Measurements from ENCODE around the gene SRCAP.

Gene SRCAP

DNA sequence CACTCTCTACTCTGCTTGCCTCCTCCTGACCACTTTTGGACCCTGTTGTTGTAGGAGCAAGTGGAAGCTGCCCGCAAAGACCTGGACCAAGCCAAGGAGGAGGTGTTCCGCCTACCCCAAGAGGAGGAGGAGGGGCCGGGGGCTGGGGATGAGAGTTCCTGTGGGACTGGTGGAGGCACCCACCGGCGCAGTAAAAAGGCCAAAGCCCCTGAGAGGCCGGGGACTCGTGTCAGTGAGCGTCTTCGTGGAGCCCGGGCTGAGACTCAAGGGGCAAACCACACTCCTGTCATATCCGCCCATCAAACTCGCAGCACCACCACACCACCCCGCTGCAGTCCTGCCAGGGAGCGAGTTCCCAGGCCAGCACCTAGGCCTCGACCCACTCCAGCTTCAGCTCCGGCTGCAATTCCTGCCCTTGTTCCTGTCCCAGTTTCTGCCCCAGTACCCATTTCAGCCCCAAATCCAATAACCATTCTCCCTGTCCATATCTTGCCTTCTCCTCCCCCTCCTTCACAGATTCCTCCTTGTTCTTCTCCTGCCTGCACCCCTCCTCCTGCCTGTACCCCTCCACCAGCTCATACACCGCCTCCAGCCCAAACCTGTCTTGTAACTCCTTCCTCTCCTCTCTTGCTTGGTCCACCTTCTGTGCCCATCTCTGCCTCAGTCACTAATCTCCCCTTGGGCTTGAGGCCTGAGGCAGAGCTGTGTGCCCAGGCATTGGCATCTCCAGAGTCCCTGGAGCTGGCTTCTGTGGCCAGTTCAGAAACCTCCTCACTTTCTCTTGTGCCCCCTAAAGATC lies 38.2 kb downstream of the SRCAP start:
- DNase-seq (ENCODE audit: low spot score) = no peak

DNA sequence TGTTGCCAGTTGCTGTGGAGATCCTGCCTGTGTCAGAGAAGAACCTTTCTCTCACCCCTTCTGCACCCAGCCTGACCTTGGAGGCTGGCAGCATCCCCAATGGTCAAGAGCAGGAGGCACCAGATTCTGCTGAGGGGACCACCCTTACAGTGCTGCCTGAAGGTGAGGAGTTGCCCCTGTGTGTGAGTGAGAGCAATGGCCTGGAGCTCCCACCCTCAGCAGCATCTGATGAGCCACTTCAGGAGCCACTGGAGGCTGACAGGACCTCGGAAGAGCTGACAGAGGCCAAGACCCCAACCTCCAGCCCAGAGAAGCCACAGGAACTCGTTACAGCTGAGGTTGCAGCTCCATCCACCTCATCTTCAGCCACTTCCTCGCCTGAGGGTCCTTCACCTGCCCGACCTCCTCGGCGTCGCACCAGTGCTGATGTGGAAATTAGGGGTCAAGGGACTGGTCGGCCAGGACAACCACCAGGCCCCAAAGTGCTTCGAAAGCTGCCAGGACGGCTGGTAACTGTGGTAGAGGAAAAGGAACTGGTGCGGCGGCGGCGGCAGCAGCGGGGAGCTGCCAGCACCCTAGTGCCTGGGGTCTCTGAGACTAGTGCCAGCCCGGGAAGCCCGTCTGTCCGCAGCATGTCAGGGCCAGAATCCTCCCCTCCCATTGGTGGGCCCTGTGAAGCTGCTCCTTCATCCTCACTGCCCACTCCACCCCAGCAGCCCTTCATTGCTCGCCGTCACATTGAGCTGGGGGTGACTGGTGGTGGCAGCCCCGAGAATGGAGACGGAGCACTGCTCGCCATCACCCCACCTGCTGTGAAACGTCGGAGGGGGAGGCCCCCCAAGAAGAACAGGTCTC lies 39.0 kb downstream of the SRCAP start:
- no peak for DNase-seq (ENCODE audit: low spot score)

DNA sequence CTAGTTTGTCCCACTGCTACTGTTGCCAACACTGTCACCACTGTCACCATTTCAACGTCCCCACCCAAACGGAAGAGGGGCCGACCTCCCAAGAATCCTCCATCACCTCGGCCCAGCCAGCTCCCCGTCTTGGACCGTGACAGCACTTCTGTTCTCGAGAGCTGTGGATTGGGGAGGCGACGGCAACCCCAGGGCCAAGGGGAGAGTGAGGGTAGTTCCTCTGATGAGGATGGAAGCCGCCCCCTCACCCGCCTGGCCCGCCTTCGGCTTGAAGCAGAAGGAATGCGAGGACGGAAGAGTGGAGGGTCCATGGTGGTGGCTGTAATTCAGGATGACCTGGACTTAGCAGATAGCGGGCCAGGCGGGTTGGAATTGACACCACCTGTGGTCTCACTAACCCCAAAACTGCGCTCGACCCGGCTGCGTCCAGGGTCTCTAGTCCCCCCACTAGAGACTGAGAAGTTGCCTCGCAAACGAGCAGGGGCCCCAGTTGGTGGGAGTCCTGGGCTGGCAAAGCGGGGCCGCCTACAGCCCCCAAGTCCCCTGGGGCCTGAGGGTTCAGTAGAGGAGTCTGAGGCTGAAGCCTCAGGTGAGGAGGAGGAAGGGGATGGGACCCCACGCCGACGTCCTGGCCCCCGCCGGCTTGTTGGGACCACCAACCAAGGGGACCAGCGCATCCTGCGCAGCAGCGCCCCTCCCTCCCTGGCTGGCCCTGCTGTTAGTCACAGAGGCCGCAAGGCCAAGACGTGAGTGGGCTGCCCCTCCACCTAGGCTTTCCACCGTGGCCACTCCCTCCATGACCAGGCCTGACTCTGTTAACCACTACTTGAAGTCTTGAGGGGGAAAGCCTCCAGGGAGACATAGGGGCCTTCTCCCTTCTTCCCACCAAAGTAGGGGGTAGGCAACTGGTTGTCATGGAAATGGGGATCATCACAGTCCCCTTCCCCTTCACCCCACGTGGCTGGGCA lies 40.3 kb downstream of the SRCAP start:
- DNase-seq (ENCODE audit: low spot score) = no peak

DNA sequence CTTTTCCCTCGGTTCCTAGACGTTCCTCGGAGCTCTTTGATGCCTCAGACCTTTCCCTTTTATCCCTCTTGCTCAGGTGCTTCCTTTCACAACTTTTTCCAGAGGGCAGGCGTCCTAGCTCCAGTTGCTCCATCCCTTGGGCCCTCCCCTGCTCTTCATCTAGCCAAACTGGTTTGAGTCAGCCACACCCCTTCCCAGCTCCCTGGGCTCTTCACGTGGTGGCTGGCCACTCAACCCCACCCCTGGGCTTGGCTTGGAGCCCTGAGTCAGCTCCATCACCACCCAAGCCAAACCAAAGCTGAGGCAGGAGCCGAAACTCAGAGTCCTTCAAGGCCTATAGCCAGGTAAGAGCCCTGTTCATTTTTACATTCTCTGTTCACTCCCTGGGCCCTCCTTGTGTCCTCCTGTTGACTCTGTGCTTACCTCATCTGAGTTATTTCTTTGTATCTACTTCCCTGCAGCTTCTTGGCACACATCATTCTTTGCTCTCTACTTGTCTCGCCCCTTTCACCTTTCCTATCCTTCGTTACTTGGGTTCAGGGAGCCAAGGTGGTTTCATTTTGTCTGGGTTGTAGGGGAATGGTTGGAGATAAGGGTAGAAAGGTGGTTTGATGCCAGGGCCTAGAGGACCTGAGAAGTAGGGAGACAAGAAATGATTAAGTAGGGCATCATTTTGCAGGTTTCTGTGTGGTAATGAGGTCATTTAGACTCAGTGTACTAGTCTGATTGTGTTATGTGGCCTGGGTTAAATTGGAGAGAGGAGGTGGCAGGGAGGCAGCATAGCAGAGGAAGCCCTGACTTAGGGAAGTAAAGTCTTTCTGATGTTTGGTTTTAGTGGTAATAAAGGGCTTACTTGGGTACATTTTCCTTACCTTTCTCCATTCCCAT lies 41.6 kb downstream of the SRCAP start:
- no peak for DNase-seq (ENCODE audit: low spot score)

DNA sequence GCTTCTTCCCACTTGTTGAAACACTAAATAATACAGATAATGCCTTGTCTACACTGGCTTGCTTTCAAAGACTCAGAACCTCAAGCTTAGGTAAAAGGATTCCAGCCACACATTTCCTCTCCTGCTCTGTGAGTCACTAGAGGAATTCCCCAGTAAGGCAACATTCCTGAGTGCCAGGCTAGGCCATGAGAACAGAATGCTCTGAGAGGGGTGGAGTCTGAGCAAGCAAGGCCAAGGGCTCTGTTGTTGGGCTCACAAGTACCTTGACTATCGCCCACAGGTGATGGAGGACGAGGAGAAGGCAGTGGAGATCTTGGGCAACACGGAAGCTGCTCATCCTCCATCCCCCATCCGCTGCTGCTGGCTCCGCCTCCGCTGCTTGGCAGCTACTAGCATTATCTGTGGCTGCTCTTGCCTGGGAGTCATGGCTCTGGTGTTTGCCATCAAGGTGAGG lies 42.5 kb downstream of the SRCAP start:
- DNase-seq (ENCODE audit: low spot score) = no peak

- DNase-seq (ENCODE audit: low spot score) = no peak
These were observed 44.7 kb downstream of the SRCAP start for GRCh38 chr16:30743716-30744115.

GRCh38 chr16:30744183-30744582 lies 45.2 kb downstream of the SRCAP start:
- DNase-seq (ENCODE audit: low spot score) = no peak

DNA sequence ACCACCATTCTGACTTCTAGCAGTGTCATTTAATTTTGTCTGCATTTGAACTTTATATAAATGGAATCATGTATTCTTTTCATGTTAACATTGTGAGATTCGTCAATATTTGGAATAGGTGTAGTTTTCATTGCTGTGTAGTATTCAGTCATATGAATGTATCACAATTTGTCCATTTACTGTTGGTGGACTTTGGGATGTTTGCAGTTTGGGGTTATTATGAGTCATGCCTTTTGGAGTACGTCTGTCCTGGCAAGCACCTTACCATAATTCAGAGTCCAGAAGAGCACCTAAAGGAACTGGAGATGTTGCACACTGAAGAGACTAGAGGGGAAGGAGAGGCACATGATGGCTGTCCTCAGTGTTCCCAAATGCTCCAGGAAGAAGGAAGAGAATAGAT lies 46.1 kb downstream of the SRCAP start:
- DNase-seq (ENCODE audit: low spot score) = no peak

- no peak for DNase-seq (ENCODE audit: low spot score)
These were observed 47.7 kb downstream of the SRCAP start for GRCh38 chr16:30746638-30747175.

- DNase-seq (ENCODE audit: low spot score) = no peak
These were observed 48.4 kb downstream of the SRCAP start for GRCh38 chr16:30747331-30747730.

- DNase-seq (ENCODE audit: low spot score) = peak; percentile 96
These were observed 49.0 kb downstream of the SRCAP start, which contains the start of gene PHKG2 for GRCh38 chr16:30747799-30748633. Gene PHKG2, plus strand, starts transcription at chr16:30748425. Its CDS starts 396 bp downstream, at chr16:30748821.

DNA sequence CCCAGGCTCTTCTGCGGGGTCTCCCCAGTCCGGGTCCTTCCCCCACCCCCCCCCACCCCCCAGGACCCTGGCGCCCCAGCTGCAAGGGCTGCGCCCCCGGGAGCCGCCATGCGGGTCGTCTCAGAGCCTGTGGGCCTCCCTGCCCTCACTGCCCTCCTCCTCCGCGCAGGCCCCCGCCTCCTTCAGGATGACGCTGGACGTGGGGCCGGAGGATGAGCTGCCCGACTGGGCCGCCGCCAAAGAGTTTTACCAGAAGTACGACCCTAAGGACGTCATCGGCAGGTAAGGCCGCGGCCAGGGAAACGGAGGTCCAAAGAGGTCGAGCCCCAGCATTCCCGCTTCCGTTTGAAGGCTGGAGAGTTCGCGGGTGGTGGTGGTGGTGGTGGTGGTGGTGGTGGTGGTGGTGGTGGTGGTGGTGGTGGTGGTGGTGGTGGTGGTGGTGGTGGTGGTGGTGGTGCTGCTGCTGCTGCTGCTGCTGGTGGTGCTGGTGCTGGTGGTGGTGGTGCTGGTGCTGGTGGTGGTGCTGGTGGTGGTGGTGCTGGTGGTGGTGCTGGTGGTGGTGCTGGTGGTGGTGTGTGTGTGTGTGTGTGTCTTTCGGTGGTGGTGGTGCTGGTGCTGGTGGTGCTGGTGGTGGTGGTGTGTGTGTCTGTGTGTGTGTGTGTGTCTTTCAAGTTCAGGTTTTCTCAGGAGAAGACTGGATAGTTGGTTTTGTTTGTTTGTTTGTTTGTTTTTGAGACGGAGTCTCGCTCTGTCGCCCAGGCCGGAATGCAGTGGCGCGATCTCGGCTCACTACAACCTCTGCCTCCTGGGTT lies 49.9 kb downstream of the SRCAP start:
- DNase-seq (ENCODE audit: low spot score) = no peak

GRCh38 chr16:30750201-30750600 lies 51.2 kb downstream of the SRCAP start:
- DNase-seq (ENCODE audit: low spot score) = no peak

DNA sequence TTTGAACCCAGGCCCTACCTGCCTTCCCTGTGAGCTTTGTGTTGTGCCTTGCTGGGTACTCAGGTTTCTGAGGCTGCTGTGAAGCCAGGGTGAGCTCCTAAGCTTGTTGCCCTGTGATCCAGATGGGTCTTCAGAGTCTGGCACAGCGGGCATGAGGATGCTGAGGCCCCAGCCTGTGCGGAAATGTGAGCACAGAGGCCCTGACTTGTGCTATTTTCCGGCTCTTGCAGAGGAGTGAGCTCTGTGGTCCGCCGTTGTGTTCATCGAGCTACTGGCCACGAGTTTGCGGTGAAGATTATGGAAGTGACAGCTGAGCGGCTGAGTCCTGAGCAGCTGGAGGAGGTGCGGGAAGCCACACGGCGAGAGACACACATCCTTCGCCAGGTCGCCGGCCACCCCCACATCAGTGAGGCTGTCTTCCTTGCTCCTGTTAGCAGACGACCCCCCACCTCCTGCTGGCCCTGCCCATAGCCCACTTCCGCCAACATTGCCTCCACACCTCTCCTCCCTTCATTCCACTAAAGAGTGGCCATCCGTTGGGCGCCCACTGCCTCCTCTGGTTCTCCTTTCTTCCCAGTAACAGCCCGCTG lies 52.0 kb downstream of the SRCAP start:
- DNase-seq (ENCODE audit: low spot score) = no peak

DNA sequence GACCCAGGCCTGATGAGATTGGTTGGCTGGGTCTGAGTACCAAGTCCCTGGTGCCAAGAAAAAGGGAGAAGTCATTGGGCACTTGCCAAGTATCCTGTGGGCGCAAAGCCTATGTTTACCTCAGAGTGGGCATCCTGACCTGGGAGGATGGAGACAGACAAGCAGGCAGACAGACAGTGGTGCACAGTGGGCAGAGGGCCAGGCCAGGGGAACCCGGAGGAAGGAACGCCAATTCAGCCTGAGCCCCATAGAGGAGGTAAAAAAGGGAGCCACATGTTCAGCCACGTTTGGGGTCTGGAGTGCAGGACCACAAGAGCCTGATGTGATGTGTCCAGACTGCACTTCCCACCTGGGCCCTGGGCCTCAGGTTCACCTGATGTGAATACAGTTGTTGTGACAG lies 54.6 kb downstream of the SRCAP start:
- no peak for DNase-seq (ENCODE audit: low spot score)

DNA sequence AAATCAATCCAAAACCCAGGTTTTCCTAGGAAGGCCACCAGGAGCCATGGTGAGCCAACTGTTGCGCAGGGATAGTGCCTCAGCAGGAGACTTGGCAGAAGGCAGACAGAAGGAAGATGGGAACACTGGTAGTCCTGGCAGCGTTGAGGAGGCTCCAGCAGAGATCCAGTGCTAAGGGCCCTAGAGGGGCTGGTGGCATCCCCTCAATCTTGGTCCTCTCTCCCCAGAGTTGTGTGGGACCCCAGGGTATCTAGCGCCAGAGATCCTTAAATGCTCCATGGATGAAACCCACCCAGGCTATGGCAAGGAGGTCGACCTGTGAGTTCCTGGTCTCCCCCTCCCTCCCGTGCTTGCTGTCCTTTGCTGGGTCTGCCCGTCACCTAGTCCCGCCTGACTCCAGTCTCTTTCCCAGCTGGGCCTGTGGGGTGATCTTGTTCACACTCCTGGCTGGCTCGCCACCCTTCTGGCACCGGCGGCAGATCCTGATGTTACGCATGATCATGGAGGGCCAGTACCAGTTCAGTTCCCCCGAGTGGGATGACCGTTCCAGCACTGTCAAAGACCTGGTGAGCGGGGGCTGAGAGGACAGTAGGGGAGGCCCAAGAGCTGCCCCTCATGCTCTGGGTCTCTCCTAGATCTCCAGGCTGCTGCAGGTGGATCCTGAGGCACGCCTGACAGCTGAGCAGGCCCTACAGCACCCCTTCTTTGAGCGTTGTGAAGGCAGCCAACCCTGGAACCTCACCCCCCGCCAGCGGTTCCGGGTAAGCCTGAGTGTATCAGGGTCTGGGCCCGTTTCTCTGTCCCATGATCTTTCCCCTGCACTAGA lies 57.2 kb downstream of the SRCAP start:
- DNase-seq (ENCODE audit: low spot score) = no peak

DNA sequence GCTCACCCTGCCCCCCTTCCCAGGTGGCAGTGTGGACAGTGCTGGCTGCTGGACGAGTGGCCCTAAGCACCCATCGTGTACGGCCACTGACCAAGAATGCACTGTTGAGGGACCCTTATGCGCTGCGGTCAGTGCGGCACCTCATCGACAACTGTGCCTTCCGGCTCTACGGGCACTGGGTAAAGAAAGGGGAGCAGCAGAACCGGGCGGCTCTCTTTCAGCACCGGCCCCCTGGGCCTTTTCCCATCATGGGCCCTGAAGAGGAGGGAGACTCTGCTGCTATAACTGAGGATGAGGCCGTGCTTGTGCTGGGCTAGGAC lies 57.8 kb downstream of the SRCAP start:
- DNase-seq (ENCODE audit: low spot score) = no peak

GRCh38 chr16:30757316-30757715 lies 58.3 kb downstream of the SRCAP start:
- no peak for DNase-seq (ENCODE audit: low spot score)

Measured in CD4-positive, alpha-beta T cell treated with Interleukin-6 at 100 ng/mL for 8 hours (primary cell).